GM21619 (cell line): ENCODE measurements around the gene SPAG4.

Source experiments
- ATAC-seq: cut with Tn5 transposase; IDR thresholded peaks from one replicate; pipeline ENCODE4 v1.9.1; 2021; ENCODE audit not compliant: unreplicated experiment

Gene SPAG4

DNA sequence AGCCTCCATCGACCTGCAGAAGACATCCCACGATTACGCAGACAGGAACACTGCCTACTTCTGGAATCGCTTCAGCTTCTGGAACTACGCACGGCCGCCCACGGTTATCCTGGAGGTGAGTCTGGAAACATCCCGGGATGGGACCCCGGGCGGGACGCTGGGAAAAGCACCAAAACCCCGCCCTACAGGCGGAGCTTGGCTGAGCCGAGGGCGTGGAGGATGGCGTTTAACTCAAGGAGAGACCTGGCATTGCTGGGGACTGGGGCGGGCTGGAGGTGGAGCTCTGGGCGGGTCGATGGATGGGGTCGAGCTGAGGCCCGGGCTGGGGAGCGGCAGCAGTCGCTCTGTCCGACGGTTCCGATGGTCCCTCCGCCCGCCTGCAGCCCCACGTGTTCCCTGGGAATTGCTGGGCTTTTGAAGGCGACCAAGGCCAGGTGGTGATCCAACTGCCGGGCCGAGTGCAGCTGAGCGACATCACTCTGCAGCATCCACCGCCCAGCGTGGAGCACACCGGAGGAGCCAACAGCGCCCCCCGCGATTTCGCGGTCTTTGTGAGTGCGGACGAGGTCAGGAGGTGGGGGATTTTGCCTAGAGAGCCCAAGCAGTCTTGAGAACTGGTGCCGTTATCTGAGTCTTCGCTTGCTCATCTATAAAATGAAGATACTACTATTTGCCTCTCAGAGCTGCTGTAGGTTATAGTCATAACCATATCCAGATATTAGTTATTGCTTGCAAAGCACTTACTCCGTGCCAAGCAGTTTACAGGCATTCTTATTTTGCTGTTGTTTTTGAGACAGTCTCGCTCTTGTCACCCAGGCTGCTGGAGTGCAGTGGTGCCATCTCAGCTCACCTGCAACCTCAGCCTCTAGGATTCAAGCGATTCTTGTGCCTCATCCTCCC is 3.8 kb downstream of the SPAG4 start:
- peak; percentile 34 for ATAC-seq

DNA sequence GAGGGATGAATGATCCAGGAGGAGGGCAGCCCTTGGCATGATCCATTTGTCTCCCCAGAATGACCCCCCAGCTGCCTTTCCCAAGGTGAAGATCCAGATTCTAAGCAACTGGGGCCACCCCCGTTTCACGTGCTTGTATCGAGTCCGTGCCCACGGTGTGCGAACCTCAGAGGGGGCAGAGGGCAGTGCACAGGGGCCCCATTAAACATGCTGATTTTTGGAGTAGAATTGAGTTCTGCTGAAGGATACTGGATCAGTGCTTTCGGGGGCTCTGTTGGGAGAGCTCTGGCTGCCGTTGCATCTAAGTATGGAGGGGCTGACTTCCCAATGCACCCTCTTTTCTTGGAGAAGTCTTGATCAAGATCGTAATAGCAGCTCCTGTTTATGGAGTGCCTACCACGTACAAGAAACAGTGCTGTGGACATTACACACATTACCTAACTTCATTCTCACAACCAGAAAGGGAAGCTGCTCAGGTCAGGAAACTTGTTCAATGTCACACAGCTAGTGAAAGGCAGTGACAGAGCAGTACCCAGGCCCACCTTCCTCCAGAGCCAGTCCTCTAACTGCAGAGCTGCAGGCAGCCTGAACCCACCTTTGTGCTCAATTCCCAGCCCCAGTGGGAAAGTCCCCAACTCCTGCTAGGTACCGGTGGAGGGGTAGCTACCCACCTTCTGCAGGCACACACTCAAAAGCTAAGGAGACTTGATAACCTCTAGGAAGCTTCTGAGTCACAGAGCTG is 5.4 kb downstream of the SPAG4 start:
- ATAC-seq: no peak

DNA sequence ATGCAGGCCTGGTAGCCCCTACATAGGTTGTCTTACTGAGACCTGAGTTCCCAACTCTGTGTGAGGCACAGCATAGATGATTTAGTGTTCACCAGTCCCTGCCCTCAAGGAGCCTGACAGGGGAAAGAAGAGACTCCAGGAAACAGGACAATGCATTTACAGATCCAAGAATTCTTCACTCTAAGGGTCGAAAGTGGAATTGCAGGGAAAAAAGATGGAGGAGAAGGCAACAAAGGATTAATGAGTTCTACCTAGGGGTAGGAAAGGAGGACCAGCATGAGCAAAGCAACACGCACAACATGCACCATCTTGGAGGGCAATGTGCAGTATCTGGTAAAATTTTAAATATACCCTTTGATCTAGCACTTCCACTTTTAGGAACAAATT is 5.9 kb downstream of the SPAG4 start:
- no peak for ATAC-seq

DNA sequence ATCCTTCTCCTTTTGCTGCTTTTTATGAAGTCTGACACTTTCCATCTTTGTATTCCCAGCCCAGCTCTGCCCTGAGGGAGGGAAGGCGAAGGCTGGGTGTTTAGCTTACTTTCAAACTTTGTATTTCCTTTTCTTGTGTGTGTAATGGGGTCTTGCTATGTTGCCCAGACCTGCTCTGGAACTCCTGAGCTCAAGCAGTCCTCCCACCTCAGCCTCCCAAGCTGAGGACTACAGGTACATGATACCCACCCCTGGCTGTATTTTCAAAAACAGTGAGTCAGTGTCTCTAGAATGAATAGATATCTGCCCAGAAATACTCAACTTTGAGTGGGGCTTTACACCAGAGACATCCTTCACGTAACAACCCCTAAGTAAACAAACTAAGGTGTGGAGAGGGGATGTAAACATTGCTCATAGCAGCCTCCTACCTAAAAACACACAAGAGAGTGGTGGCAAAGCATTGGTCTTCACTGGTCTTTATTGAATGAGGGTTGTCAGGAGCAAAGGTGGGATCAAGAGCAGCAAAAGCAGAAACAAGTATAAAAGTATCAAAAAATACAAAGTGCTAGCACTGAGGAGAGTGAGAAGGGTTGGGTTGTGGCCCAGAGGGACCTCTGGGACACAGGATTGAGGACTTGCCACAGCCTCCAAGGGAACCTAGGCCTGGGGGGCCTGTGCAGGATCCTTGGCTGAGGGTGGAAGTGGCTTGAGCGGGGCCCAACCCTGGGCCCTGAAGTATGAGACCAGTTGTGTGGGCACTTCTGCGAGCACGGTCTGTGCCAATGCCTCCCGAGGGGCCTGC is 10.2 kb downstream of the SPAG4 start:
- ATAC-seq: no peak

DNA sequence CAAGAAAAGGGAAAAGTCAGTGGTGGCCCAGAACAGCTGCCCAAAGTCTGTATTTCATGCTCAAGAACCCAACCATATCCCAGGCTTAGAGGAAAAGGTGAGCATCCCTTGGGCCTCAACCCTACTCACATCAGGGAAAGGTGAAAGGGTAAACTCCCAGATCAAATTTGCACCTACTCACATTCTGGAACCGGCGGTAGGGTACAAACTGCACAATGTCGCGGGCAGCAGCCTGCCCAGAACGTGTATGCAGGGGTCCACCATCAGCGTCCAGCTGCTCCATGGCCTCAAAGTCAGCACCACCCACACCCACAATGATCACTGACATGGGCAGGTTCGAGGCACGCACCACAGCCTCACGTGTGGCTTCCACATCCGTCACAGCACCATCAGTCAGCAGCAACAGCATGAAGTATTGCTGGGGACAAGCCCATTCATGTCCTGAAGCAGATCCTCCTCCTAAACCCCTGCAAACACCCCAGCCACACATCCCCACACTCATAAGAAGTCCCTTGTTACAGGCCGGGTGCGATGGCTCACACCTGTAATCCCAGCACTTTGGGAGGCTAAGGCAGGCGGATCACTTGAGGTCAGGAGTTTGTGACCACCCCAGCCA is 10.9 kb downstream of the SPAG4 start:
- no peak for ATAC-seq

DNA sequence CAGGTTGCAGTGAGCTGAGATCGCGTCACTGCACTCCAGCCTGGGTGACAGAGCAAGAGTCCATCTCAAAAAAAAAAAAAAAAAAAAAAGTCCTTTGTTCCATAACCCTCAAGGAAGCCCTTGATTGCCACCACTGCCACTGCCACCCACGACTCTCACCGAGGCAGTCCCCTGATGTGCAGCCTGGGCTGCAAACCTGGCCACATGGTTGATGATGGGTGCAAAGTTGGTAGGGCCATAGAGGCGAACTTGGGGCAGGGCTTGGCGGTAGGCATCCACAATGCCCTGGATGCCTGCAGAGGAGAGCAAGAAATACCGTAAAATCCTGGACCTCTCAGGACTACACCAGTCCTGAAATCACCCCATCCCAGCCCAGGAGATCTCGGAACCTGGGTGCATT is 11.5 kb downstream of the SPAG4 start:
- no peak for ATAC-seq

DNA sequence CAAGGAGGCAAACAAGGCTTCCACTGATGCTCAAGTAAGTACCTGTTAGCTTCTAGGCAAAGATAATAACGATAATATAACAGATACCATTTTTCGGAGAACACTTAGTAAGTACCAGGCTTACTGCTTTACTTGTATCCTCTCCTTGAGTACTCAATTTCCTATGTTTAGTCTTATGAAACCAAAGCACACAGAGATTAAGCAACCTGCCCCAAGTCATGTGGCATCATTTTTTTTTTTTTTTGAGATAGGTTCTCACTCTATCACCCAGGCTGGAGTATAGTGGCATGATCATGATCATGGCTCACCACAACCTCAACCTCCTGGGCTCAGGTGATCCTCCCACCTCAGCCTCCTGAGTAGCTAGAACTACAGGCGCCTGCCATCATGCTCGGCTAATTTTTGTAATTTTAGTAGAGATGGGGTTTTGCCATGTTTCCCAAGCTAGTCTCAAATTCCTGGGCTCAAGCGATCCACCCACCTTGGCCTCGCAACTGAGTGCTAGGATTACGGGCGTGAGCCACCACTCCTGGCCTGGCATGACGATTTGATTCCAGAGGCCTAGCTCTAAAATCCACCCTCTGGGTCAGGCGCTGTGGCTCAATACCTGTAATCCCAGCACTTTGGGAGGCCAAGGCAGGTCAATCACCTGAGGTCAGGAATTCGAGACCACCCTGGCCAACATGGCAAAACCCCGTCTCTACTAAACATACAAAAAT is 14.0 kb downstream of the SPAG4 start:
- no peak for ATAC-seq

DNA sequence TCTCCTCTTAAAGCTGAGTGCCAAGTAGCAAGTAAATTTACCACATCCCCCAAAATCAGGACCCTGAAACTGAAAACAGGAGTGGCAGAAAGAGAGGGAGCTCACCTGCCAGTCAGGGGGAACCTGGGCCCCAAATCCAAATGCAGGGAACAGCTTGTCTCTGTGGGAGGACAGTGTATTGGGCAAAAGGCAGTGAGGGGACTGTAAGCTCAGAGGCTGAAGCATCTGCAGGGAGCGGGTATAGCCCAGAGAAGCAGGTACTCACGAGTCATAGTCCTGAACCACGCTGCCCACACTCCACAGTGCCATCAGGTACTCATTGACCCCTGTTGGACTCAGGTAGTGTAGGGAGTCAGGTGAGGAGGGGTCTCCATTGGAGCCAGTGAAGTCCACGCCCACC is 15.0 kb downstream of the SPAG4 start:
- no peak for ATAC-seq

DNA sequence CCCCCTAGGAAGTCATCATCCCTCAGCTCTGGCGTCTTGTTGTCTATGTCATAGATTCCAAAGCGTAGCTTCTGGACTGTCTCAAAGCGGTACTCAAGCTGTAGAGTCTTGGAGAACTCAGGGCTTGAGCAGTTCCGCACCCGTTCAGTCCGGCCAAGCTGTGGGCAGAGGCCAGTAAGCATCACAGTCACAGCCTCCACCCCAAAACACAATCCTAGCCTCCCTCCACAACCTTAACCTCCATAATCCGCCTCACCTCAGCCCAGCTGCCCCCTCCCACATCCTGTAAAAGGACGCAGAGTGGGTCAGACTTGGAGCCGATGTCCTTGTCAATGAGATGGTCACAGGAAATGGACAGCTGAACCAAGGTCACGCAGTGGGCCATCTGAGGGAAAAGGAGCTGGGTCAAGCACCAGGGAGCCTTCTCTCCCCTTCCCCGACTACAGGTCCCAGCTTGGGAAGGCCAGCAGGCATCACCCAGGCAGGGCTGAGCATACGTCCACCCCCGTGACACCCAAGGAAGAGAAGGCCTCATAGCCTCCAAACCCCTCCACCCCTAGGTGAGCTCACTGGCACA is 17.0 kb downstream of the SPAG4 start:
- no peak for ATAC-seq

DNA sequence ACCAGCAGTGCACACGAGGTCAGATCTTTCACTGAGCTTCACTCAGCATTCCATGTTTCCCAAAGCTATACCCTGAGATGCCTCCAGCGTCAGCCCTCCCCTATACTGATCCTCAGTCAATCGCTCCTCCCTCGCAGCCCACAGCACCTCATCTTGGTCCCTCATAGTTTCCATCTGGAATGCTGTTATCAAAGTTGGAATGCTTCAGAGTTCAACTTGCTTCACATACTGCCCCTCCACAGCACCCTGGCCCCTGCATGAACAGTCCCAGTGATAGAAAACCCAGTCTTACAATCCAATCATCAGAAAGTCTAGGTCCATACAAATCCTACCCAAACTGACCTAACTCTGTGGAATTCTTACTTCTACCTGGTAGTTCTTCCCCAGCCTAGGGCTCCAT is 20.0 kb downstream of the SPAG4 start:
- ATAC-seq: no peak

DNA sequence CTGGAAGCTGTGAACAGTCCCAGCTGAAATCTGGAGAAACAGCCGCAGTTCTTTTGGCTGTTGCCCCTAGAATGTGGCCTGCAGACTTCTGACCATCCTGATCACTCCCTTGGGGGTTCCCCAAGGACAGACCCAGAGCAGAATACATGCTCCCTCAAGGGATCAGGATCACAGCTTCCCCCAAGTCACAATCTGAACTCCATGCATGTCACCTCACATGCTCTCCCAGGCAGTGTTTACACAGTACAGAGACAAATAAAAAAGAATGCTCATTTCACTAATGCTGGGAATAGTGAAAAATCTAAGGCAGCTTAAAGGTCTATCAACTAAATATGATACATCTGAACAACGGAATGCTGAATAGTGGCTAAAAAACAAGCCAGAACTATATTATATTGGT is 20.5 kb downstream of the SPAG4 start:
- no peak for ATAC-seq

DNA sequence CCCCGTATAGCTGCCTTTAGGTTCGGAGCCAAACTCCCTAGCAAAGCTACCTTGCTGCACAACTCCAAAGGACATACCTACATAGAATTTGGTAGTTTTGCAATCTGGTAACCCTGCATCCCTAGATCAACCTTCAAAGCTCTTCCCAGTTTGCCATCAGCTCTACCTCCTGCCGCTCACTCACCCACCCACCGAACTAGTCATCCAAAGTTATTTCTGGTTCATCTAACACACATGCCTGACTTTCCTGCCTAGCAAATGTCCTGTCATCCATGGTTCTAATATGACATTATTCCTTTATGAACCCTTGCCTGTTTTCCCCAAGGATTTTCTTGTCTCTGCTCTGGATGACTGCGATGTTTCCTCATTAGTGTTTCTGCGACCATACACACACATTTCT is 21.6 kb downstream of the SPAG4 start:
- ATAC-seq: no peak

DNA sequence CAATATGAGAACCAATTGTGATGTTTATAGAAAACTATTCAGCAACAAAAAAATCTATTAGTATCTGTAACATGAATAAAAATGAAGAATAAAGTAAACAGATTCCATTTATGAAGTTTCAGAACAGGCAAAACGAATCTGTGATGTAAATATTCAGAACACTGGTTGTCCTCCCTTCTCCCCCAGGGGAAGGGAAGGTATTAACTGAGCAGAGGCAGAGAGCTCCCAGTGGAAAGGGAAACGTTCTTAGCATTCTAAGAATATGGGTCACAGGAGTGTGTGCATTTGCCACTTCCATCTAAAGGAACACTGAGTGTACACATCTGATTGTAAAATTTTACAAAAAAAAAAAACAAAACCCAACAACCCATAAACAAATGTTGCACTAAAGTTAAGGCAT is 23.1 kb downstream of the SPAG4 start:
- no peak for ATAC-seq

DNA sequence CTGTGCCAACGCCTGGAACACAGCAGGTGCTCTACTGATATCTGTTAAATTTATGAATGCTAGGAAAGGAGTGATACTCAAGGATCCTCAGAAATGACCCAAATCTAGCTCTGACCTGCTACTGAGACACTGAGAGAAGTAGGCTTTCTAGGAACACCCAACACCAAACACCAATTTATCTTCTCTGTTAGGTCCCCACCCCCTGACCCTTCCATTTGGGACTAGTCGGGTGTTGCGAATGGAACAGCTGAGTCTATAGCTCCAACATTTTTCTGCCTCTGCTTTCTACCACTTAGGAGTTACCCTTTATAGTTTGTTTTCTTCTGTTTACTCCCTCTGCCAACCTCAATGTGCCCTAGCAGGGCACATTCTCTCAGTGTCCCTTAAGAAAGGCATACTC is 25.1 kb downstream of the SPAG4 start:
- ATAC-seq: no peak

DNA sequence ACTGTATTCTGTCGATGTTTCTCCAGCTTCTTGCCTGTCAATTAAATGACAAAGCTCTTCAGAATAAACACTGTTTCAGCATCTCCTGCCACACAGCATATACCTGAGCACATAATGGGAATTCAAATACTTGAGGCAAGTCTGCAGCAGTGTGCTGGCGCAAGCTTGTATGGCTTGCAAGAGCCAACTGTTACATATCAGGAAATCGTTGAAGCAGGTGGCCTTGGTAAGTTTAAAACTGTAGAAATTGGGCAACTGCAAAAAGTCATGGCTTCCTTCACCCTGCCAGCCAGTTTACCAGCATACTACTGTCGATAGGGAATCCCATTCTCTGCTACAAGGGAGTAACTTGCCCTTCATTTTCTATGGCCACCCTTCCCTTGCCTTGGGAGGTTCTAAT is 26.1 kb downstream of the SPAG4 start:
- no peak for ATAC-seq

DNA sequence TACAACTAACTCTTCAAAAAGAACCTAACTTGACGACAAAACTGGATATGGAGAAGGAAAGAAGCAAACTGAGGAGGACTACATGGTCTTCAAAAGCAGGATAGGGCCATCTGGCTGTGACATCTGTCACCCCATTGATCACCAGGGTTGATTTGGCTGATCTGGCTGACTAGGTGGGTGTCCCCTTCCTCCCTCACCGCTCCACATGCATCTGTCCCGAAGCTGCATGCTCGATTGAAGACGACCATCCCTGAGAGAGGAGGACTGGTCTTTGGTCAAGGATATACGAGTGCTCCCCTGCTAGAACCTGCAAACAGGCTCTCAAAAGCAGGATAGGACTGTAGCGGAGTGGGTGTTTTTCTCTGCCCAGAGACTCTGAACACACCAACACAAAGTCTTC is 27.4 kb downstream of the SPAG4 start:
- ATAC-seq: no peak

DNA sequence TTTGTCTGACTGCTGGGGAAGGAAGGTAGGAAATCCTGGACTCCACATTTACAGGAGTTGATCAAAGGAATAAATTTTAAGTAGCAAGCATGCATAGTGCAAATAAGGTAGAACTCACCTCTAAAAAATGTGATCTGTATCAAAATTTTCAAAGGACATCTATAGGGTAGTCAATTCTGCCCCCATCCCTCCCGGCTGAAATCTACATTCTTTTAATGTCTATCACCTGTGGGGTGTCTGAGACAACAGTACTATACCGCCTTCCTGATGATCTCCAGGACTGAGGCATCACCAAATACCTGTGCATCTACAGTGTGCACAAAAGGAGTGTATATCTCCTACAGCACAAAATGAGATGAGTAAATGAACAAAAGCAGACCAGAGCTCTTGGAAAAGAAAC is 29.2 kb downstream of the SPAG4 start:
- ATAC-seq: no peak

DNA sequence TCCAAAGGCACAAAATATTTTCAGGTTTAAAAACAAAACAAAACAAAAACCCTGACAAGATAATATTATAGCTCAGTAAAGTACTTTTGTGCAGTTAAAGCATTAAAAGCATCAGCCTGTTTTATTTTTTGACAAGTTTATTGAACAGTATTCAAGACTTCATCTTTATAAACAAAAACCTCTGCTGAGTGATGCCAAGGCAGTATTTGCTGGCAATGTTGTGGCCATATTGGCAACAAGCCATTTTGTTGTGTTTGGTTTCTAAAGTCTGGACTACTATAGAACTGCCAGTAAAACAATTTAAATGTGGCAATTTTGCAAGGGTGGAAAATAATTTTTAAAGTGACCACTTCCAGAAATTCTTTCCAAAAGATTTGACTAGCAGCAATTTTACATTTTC is 33.2 kb downstream of the SPAG4 start:
- no peak for ATAC-seq

DNA sequence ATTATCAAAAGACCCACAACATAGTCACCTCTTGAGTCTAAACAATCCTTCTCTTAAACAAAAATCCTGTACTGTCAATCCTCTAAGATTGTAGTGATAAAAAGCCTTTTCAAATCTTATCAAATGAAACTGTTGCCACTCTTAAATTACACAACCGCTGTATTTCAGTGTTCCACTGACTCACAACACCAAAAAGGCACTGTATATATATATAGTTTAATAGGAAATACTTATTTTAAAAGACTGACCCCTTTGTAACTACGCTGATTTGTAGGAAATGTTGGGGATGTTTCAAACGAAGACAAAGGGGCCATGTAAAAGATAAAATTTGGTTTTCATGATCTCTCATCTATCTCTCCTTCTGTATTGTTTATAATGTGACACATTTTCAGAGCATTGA is 35.0 kb downstream of the SPAG4 start:
- ATAC-seq: no peak

DNA sequence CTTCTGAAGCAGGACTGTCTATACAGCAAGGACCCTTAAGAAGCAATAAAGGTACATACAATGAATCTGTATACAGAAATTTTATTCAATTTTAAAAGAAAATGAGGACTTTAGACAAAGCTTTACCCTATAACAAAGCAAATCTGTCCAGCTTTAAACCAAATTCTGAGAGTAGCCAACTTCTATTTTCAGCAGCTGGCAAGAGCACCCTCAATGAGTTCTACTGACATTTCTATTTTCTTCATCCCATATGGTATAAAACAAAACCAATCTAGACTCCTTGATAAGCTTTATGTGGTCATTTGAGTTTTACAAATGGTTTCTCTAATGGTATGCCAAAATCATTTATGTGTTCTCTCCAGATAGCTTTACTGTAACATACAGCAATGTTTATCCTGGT is 36.3 kb downstream of the SPAG4 start:
- no peak for ATAC-seq
